ENCODE measurements around the gene PHF19.

PHF19 gene

DNA sequence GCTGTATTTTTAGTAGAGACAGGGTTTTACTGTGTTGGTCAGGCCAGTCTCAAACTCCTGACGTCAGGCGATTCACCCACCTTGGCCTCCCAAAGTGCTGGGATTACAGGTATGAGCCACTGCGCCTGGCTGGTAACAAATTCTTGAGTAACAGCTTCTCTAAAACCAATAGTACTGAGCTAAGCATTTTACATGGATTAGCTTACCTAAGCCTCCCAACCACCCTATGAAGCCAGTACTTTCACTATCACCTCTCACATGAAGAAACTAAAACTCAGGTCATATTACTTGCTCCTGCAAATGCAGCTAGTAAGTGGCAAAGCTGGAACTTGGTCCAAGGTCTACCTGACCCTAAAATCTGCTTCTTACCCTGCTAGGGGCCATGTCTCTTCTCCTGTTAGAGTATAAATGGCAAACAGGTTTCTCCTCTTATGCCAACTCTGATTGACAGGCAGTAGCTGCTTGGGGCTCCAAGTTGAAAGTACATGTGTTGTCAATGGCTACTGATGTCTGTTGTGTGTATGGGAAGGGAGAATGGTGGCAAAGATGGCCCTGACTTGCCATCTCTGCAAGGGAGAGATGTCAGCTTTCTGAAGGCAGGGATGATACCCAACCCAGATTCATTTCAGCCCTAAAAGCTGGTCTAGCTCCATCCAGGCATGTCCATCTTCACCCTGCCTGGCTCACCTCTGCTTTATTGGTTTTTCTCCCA, 4.0 kb downstream of the PHF19 start:
- DNase-seq, result no peak

DNA sequence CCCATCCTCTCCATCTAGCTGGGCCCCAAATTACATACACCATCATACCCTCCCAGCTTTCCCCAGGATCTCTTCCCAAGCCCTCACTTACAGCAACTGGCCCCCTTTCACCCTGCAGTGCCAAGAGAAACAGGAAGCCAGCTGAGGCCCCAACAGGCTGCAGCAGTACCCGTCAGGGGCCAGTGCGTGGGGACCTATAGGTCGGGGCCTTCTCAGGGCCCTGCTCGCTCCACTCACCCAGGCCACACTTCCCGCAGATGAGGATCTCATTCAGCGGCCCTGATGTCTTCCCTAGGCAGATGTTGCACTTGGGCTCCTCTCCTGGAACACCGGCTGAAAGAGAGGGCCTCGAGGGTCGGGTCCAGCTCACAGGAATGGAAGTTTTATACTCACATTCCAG, 6.8 kb downstream of the PHF19 start:
- DNase-seq, result no peak

DNA sequence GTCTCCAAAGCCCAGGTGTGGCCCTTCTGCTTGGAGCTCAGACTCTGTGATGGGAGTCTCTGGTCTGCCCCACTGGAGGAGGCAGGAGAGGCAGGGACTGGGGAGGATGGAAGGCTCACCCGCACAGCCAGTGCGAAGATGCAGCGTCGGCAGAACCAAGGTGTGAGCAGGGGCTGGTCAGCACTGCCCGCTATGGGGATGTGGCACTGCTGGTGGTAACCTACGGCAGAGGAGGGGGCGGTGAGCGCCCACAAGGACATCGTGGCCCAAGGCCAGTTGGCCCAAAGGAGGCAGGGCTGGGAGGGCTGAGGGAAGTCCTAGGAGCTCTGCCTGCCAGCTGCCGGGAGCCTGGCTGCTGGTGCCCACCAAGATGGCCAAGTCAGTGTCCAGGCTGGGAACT, 7.3 kb downstream of the PHF19 start:
- DNase-seq, result no peak

DNA sequence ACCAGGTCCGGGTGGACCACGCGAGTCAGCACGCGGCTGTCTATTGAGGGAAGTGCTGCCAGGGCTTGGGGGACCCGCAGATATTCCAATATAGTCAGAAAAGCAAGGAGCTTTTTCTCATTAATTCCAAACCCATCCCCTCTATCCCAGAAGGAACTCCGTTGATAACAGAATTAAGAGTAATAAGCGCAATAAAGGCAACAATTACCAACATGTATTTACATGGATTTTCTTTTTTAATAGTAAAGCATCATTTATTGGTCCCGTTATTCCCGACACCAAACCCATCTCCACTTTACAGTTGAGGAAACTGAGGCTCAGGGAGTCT, 7.7 kb downstream of the PHF19 start:
- no peak for DNase-seq

DNA sequence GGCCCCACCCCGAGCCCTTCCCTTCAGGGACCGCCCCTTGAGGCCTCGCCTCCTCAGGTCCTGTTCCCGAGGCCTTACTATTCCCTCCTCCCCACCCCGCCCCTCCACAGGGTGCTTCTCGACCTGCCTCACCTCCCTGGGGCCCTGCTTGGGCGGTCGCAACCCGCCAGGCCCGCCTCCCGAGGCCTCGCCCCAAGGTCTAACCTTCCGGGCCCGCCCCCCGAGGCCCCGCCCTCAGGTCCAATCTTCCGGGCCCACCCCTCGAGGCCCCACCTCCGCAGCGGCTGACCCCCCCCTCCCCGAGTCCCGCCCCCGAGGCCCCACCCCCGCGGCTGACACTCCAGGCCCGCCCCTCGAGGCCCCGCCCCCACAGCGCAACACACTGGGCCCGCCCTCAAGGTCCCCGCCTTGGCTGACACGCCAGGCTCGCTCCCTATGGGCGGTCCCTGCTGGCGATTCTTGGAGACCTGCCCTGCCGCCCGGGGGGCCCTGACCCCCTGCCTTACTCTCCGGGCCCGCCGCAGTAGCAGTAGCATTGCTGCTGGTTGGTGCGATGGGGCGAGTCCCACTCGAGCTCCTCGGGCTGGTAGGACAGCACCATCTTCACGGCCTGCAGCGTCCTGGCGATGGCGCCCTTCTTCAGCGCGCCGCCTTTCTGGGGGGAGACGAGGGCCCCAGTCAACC, 8.2 kb downstream of the PHF19 start:
- DNase-seq, result peak; percentile 96

DNA sequence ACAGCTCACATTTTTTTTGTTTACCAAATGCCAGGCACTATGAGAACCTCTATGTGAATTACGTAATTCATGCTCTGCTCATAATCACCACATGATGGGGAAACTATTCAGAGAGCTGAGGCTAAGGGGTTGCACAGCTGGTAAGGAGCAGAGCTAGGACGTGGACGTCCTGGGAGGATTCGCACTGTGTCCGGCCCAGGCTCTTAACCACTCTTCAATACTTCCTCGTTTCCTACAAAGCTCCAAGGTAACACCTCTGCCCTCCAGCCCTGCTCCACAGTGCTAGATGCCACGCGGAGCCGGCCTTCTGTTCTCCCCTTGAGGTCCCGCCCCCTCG, 8.7 kb downstream of the PHF19 start:
- no peak for DNase-seq

DNA sequence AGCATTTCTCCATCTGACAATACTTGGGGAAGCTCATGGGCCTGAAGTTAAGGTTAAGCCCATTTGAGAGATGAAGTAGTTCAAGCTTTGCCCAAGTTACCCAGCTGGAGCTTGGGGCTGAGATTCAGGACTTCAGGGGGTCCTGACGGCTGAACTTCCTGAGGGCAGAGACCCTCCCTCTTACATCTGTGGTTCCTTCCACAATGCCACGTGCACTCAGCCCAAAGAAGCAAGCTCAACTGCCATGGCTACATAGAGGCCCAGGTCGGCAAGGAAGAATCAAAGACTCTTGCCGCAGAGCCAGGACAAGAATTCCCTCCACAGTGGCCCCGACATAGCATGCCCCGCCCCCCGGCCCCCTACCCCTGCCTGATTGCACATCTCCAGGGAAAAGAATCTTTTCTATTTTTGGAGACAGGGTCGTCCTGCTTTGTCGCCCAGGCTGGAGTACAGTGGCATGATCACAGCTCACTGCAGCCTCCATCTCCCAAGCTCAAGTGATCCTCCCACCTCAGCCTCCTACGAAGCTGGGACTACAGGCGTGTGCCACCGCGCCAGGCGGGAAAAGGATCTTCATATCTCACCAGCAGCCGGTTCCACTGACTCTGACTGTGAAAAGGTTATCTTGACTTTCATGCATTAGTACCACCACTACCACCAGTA, 9.2 kb downstream of the PHF19 start:
- DNase-seq, result no peak

DNA sequence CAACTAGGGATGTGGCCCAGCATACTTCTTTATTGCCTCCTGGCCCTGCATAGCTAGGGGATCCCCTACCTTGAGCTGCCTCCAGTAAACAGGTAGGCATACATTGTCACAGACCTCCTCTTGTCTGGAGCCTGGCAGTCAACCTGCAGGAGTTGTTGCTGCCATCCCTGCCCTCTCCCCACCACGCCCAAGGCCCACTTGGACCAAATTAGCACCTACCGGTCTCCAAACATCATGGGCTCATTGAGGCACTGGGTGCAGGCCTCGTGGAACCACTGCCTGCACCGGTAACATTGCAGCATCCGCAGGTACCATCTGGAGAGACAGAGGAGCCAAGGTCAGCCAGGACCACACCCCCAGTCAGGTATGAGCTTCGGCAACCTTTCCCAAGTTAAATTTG, 10.3 kb downstream of the PHF19 start:
- no peak for DNase-seq

DNA sequence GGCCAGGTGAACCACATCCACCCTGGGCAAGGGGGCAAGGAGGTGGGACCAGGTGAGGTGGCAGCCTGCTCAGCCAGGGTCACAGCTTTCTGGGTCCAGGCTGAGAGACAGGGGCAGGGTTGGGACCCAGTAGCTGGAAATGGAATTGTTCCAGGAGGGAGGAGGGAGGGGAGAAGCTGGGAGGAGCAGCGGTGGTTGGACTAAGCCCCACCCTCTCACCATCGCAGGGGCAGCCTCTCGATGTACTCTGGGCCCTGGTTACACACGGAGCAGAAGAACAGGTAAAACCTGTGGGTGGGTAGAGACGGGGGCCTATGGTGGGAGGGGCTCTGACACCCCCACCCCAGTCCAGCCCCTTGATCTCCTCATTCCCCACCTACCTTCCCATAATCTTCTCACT, 11.2 kb downstream of the PHF19 start:
- DNase-seq, result no peak

DNA sequence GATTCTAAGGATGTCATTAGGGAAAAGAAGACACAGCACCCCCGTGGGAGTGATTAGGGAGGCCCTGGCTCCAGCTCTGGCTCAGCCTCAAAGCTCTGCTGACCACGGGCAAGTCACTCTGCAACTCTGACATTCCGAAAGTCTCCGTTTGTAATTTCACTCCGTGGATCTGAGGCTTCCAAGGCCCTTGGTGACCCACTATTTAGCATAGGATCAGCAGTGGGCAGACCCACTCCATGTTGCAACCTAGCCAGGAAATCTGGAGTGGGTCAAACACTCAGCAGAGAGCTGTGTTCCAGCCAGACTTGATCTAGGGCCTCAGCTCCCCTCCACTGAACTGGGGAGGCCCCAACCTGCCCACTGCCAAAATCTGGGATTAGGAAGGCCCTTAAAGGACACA, 11.8 kb downstream of the PHF19 start:
- DNase-seq, result no peak

DNA sequence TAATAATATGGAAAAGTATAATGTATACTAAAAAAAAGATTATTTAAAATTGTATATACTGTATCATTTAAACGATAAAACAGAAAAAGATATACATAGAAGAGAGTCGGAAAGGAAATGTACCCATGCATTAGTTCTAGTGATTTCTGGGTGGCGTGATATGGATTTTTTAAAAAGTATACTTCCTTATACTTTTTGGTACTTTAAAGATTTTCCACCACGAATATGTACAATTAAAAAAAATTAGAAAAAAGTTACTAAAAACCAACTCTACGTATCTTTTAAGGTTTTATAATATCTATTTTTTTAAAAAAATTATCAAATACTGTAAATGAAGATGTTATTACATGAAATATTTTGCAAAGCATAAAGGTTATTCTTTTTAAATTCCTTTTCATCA, 12.3 kb downstream of the PHF19 start:
- DNase-seq, result no peak

DNA sequence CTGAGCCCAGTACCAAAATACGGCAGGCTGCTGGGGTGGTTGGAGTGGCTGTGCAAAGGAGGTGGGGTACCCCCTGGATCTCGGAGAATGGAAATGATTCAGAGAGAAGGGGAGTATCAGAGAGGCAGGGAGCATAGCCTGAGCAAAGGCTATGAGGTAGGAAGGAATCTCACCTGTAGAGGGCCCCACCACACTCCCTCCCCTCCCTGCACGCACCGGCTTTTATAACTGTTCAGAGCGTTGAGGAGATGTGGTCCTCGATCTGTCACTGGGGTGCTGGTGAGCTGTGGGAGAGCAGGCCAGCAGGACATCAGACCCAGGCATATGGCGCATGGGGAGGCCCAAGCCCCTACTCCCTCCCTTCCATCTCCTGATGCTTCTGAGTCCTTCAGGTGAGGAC, 13.2 kb downstream of the PHF19 start:
- DNase-seq, result no peak

DNA sequence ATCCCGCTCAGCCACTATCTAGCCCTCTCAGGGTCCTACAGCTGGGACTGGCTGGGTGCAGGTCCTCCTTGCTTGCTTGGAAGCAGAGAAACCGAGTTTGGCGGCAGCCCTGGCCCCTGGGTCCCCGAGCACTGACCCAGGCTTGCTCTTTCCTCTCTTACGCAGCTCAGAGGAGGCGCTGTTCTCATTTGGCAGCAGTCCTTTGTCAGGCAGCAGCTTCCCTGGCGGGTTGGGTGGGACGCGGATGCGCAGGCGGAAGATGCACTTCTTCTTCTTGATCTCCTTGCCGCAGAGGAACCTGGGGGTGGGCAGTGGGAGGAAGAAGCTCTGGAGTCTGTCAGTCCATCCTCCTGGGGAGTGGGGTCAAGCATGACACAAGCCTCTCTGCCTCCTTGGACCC, 14.5 kb downstream of the PHF19 start:
- DNase-seq, result no peak

DNA sequence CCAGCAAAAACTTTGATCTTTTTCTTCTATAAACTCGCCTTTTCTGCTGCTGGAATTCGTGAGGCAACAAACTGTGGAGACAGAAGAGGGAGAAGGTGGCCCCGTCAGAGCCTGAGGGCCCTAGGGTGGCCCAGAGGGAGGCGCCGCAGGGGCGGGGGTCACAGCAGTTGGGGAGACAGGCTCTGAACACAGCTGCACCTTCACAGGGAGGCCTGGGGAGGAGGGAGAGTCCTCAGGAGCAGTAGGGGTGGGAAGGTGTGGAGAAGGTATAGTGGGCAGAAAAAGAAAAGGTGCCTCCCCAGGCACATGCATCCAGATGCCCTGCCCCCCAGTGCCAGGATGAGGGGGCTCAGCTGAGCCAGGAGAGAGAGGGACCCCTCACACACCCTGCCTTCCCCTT, 15.1 kb downstream of the PHF19 start:
- no peak for DNase-seq

DNA sequence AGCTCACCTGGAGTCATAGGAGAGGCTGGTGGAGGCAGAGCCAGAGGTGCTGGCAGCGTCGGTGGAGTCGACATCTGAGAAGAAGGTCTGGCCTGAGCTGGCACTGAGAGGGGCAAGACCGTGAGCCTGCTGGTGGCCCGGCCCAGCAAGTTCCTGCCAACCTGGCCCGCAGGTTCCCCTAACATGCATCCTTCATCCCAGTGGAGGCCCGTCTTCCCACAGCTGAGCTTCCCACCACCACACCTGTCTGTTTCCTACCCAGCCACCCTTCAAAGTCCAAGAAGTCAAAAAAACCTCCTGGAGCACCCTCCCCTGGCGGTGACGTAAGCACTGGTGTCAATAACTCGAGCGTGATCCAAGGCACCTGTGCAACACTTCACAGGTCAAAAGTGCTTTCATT, 16.9 kb downstream of the PHF19 start:
- DNase-seq, result no peak

DNA sequence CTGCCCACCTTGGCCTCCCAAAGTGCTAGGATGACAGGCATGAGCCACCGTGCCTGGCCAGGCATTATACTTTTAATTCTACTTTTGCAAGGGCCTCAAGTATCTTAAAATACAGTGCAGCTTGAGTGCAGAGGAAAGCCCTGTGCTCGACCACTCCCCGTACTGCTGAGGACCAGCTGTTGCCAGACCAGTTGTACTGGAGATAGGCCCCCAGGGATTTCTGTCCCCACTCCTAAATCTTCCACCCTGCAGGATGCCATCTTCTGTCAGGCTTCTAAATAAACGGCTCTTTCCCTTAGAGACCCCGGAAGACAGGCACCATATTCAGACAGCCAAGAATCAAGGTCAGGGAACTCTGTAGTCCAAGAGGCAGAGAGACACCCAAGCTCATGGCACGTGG, 17.6 kb downstream of the PHF19 start:
- DNase-seq, result no peak

DNA sequence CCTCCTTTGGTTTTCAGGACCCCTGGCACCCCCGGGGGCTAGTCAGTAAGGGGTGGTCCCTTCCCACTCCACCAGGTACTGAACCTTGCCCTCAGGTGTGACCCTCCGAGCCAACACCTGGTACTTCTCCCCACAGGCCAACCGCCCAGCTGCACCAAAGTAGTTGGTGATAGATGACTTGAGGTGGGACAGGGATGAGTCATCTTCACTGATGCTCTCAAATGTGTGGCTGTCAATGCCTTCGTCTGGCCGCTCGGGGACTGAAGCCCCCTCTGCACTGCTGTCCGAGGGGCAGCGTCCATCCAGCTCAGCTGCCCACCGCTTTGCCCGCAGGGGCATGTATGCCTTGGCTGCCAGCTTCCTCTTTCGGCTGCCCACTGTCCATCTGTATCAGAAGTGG, 19.1 kb downstream of the PHF19 start:
- no peak for DNase-seq

DNA sequence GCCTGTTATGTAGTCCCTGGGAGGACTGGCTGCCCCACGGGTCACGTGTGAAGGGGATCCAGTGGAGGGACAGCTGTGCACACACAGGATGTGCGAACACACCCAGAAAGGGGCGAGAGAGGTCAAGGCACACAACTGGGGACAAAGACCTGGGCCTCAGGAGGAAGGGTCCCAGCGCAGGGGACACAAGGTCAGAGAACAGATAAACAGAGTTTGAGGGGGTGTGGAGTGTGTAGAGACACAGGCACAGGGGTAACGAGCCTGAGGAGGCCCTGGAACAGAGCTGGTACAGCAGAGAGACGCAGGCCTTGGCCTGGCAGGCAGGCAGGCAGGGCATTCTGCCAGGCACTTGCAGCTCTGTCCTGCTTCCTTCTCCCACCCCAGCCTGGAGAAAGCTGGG, 19.5 kb downstream of the PHF19 start:
- DNase-seq, result no peak

DNA sequence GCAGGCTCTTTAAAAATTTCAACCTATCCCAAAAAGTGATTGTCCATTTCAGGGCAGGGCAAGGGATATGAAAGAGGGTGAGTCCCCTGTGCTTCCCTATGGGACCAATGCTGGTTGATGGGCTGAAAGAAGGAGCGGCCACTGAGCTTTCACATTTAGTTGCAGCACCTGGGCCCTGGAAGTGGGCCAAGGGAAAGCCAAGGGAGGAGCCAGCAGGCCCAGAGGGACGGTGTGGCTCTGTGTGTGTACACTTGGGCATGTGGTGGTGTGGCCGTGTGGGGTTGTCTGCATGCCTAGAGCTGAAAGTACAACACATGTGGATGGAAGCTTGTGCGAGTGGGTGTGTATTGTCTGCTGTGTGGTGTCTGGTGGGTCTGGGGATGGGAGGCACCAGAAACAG, 20.3 kb downstream of the PHF19 start:
- DNase-seq, result no peak

DNA sequence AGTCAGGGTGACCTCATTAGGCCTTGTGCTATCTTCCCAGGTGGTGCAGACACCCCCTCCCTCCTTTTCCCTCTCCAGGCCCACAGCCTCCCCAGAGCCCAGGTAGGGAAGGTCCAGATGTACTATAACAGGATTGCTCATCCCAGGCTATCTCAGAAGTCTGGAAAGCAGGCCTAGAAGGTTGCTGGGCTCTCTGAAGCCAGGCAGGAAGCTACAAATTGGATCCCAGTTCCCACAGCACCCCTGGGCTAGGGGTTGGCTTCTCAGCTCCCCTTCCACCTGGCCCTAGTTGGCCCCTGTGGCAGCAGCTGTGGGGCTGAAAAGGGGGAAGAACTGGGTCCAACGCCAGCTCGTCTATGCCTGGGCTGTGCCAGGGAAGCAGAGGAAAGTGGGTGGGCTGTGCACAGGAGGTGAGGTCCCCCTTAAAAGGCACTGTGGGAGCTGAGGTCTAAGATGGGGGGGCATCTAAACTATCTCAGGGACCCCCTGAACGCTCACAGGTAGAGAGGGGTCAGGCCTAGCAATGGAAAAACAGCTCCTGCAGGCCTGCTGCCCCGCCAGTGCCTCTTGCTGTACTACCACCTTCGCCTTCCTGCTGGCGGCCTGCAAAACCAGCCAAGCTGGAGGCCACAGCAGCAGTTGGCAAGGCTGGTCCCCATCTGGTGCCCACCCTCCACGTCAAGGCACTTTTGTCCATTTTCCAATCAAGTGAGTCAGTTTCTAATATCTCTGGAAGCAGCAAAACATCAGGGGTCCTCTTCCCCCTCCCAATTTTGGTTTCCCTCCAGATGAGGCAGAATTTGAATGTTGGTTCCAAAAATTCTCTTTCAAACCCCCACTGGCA, 20.9 kb downstream of the PHF19 start:
- no peak for DNase-seq

DNA sequence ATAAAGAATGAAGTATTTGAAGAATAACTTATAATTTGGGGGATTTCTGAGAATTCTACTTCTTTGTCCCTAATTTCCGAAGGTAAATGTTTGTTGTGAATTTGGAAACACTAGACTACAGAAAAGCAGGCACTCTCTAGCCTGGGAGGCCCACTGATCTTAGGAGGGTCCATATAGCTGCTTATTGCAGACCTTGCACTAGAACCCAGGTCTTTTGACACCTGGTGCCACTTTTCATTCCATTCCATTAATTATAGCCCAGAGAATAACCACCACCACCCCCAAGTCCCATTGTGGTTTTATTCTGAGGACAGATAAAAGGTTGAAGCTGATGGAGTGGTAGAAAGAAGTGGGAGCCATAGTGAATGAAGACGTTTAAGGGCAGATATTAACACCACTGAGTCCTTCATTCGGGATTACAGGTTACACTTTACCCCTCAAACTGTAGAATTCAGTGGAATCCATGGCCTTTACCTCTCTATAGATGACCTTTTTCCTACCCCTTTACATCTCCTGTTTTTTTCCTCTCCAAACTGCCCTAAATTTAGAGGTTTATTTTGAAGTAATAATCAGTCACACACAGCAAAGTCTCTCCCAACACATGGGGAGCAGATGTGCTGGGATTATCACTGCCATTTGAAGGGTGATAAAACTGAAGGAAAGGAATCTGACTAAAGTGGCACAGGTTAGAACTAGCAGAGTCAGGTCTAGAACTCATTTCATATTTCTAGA, 22.2 kb downstream of the PHF19 start:
- DNase-seq, result no peak

DNA sequence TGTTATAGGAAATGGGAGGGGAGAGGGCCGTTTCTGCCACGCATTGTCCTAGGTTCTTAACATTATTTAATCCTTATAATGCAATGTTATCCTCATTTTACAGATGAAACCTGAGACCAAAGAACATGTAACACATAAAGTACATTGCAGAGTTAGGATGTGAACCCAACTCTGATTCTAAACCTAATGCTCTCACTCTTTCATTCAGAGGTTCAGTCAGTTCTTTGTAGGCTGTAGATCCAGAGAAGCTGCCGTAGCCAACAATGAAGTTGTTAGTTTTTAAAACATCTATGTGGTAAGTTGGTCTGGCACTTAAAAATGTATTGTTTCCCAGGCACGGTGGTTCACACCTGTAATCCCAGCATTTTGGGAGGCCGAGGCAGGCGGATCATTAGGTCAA, 23.8 kb downstream of the PHF19 start:
- DNase-seq, result no peak

Data from fibroblast of skin of back (primary cell).